ENCODE results near the gene ODC1.
A peak's percentile ranks its signal among the peaks of the same experiment; 100 is the strongest.

Gene ODC1

GRCh38 chr2:10439185-10439879 lies 8.8 kb downstream of the ODC1 start:
- no peak for TF ChIP-seq GATA1 (IDR thresholded peaks at IDR 0.05; ENCODE audit: low read depth, low read length)
- peak; percentile 20 for TF ChIP-seq POLR2A (IDR thresholded peaks at IDR 0.05; ENCODE audit: low read length)
- no peak for DNase-seq

- DNase-seq, result no peak
- no peak for TF ChIP-seq GATA1 (IDR thresholded peaks at IDR 0.05; ENCODE audit: low read depth, low read length)
- TF ChIP-seq POLR2A (IDR thresholded peaks at IDR 0.05; ENCODE audit: low read length), result no peak
These were observed 9.4 kb downstream of the ODC1 start for GRCh38 chr2:10438688-10439087.

- no peak for DNase-seq
- TF ChIP-seq GATA1 (IDR thresholded peaks at IDR 0.05; ENCODE audit: low read depth, low read length) (no peak), POLR2A (IDR thresholded peaks at IDR 0.05; ENCODE audit: low read length) (no peak)
These were observed 10.3 kb downstream of the ODC1 start for GRCh38 chr2:10437806-10438205.

GRCh38 chr2:10436583-10437110 lies 11.5 kb downstream of the ODC1 start:
- TF ChIP-seq GATA1 (IDR thresholded peaks at IDR 0.05; ENCODE audit: low read depth, low read length), result no peak
- DNase-seq, result no peak

GRCh38 chr2:10435820-10436204 lies 12.3 kb downstream of the ODC1 start:
- DNase-seq, result no peak
- TF ChIP-seq GATA1 (IDR thresholded peaks at IDR 0.05; ENCODE audit: low read depth, low read length) (no peak), POLR2A (IDR thresholded peaks at IDR 0.05; ENCODE audit: low read length) (no peak)

GRCh38 chr2:10434886-10435819 lies 13.0 kb downstream of the ODC1 start:
- DNase-seq, result peak; percentile 92
- TF ChIP-seq GATA1 (IDR thresholded peaks at IDR 0.05; ENCODE audit: low read depth, low read length) (no peak), POLR2A (IDR thresholded peaks at IDR 0.05; ENCODE audit: low read length) (no peak)

GRCh38 chr2:10433947-10434885 lies 13.9 kb downstream of the ODC1 start:
- peak in 1 of 2 experiments; percentile 43 for DNase-seq

GRCh38 chr2:10433264-10433946 lies 14.7 kb downstream of the ODC1 start:
- DNase-seq, result peak in 1 of 2 experiments; percentile 38
- TF ChIP-seq POLR2A (IDR thresholded peaks at IDR 0.05; ENCODE audit: low read length), result no peak
- no peak for TF ChIP-seq GATA1 (IDR thresholded peaks at IDR 0.05; ENCODE audit: low read depth, low read length)

More at GRCh38 chr2:10433947-10434885, 13.9 kb downstream of the ODC1 start:
- TF ChIP-seq GATA1 (IDR thresholded peaks at IDR 0.05; ENCODE audit: low read depth, low read length) (no peak), POLR2A (IDR thresholded peaks at IDR 0.05; ENCODE audit: low read length) (no peak)

- DNase-seq, result peak; percentile 40 to 43
- TF ChIP-seq GATA1 (IDR thresholded peaks at IDR 0.05; ENCODE audit: low read depth, low read length), result no peak
- no peak for TF ChIP-seq POLR2A (IDR thresholded peaks at IDR 0.05; ENCODE audit: low read length)
These were observed 15.6 kb downstream of the ODC1 start for GRCh38 chr2:10432311-10433181.

- DNase-seq, result peak; percentile 41 to 46
- no peak for TF ChIP-seq POLR2A (IDR thresholded peaks at IDR 0.05; ENCODE audit: low read length)
- no peak for TF ChIP-seq GATA1 (IDR thresholded peaks at IDR 0.05; ENCODE audit: low read depth, low read length)
These were observed 16.3 kb downstream of the ODC1 start for GRCh38 chr2:10431797-10432196.

GRCh38 chr2:10430886-10431622 lies 17.1 kb downstream of the ODC1 start:
- no peak for DNase-seq
- TF ChIP-seq POLR2A (IDR thresholded peaks at IDR 0.05; ENCODE audit: low read length), result no peak
- no peak for TF ChIP-seq GATA1 (IDR thresholded peaks at IDR 0.05; ENCODE audit: low read depth, low read length)

Measured in erythroblast (primary cell).